Nephron (organoid): ENCODE results near the gene PTEN.
"Not testable (repeated sequence)": the region's sequence is repeated elsewhere in the genome, so short reads cannot be mapped to it uniquely, and the experiment has no call there.

Source experiments
- H3K27ac Mint-ChIP-seq, 3 experiments: 2 replicates each; pipeline ENCODE4 v1.8.0; 2020; ENCODE audit warnings: mixed read lengths in 3 of 3, mild to moderate bottlenecking in 2 of 3, moderate library complexity in 1 of 3
- H3K27me3 Mint-ChIP-seq: 2 replicates; pipeline ENCODE4 v1.8.0; 2021; ENCODE audit warnings: low read depth, mild to moderate bottlenecking, moderate library complexity, mixed read lengths
- H3K36me3 Mint-ChIP-seq: 2 replicates; pipeline ENCODE4 v1.8.0; 2020; ENCODE audit warnings: low read depth, mixed read lengths
- H3K4me1 Mint-ChIP-seq: 2 replicates; pipeline ENCODE4 v1.8.0; 2020; ENCODE audit warnings: mixed read lengths
- H3K4me3 Mint-ChIP-seq, 3 experiments: 2 replicates each; pipeline ENCODE4 v1.8.0; 2020; ENCODE audit warnings: mild to moderate bottlenecking in 3 of 3, mixed read lengths in 3 of 3, moderate library complexity in 2 of 3
- H3K9me3 Mint-ChIP-seq: 2 replicates; pipeline ENCODE4 v1.8.0; 2020; ENCODE audit warnings: mixed read lengths
- TF ChIP-seq, protein P1 (sequence below), 3 experiments: fragments of 200-600 bp; sonication (generic); IDR thresholded peaks; one replicate each; pipeline ENCODE4 v1.5.0; 2021; ENCODE audit warnings: antibody characterized with exemption in 3 of 3; ENCODE audit not compliant: unreplicated experiment in 3 of 3

PTEN gene

DNA sequence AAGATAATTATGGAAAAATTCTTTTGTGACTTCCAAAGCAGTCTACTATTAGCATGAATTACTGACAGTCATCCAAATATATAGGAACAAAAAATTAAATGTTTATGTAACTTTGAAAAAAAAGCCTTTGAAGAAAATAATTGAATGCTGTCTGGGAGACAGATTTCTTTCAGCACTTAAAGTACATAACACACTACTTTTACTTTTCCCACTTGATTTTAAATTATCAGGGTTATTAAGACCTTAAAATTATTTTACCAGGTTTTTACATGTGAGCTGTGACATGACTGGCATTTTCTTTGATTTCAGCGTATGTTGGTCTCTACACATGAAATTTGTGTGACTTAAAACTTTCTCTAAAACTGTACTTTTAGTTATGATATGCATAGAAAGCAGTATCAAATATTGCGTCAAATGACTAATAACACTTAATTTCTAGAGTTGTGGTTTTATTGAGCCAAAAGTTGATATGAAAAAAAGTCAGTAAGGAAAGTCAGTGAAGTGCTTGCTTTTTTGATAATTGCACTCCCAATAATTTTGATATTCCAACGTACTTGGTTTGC lies 3.1 kb downstream of the PTEN start:
- peaks cover 25% of the 10 kb centered on the region for H3K36me3 Mint-ChIP-seq
- TF ChIP-seq, protein P1, sequence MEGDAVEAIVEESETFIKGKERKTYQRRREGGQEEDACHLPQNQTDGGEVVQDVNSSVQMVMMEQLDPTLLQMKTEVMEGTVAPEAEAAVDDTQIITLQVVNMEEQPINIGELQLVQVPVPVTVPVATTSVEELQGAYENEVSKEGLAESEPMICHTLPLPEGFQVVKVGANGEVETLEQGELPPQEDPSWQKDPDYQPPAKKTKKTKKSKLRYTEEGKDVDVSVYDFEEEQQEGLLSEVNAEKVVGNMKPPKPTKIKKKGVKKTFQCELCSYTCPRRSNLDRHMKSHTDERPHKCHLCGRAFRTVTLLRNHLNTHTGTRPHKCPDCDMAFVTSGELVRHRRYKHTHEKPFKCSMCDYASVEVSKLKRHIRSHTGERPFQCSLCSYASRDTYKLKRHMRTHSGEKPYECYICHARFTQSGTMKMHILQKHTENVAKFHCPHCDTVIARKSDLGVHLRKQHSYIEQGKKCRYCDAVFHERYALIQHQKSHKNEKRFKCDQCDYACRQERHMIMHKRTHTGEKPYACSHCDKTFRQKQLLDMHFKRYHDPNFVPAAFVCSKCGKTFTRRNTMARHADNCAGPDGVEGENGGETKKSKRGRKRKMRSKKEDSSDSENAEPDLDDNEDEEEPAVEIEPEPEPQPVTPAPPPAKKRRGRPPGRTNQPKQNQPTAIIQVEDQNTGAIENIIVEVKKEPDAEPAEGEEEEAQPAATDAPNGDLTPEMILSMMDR (IDR thresholded peaks at IDR 0.05; ENCODE audit: unreplicated experiment in 3 of 3) = no peak
- peak overlapping the region; percentile 96 to 100 (median 98) for H3K4me3 Mint-ChIP-seq
- peak overlapping the region; percentile 39 to 62 (median 40) for H3K27ac Mint-ChIP-seq
- H3K9me3 Mint-ChIP-seq = no peaks in the 10 kb centered on the region
- H3K27me3 Mint-ChIP-seq = no peaks in the 10 kb centered on the region
- peaks cover 35% of the 10 kb centered on the region for H3K4me1 Mint-ChIP-seq

DNA sequence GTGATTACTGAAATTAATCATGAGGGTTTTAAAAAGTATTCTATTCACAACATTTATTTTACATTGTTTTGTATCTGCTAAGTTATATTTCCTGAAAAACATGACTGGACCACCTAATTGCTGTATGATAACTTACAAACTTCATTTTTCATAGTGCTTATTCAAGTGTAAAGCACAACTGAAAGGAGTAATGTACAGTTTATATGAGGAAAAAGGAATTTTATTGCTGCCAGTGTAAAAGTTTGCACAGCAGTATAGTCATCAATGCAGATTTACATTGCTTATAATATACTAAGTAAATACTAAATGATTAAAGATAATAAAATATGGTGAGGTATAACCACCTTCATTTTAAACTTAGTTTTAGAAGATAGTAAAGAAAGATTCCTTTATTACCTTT lies 4.0 kb downstream of the PTEN start:
- H3K36me3 Mint-ChIP-seq = peaks cover 25% of the 10 kb centered on the region
- H3K4me1 Mint-ChIP-seq = peaks cover 33% of the 10 kb centered on the region
- TF ChIP-seq, protein P1 (IDR thresholded peaks at IDR 0.05; ENCODE audit: unreplicated experiment in 3 of 3) = no peak

DNA sequence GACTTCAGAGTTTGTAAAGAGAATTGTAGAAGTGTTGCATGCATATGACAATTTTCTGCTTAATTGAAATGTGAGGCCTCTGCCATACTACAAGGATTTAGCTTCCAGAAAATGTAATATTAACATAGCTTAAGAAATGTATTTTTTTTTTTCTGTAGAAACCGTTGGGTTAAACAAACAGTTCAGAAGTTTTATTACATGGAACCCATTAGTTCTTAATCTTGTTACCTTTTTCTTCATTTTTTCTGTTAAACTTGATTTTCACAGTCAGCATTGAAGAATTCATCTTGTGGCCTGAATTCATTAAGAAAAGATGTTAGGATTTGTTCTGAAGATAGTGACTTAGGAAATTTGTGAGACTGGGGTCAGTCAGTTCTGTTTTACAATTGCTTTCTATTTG lies 4.9 kb downstream of the PTEN start:
- TF ChIP-seq, protein P1 (IDR thresholded peaks at IDR 0.05; ENCODE audit: unreplicated experiment in 3 of 3) = no peak
- Mint-ChIP-seq H3K36me3 (peaks cover 25% of the 10 kb centered on the region), H3K27me3 (no peaks in the 10 kb centered on the region), H3K27ac (peak overlapping the region; percentile 21 to 67 (median 40)), H3K9me3 (no peaks in the 10 kb centered on the region), H3K4me3 (peak overlapping the region; percentile 76 to 88 (median 82)), H3K4me1 (peaks cover 33% of the 10 kb centered on the region)

More for the DNA sequence above, 4.0 kb downstream of the PTEN start:
- H3K4me3 Mint-ChIP-seq = peak overlapping the region; percentile 96 to 100 (median 98)
- no peaks in the 10 kb centered on the region for H3K27me3 Mint-ChIP-seq
- H3K27ac Mint-ChIP-seq = peak overlapping the region; percentile 39 to 66 (median 40)
- no peaks in the 10 kb centered on the region for H3K9me3 Mint-ChIP-seq

GRCh38 chr10:87869139-87869538 lies 5.7 kb downstream of the PTEN start:
- peak overlapping the region; percentile 51 to 61 (median 59) for H3K4me3 Mint-ChIP-seq
- H3K4me1 Mint-ChIP-seq = peaks cover 36% of the 10 kb centered on the region
- H3K27ac Mint-ChIP-seq = peak overlapping the region in 1 of 3 experiments; percentile 67

GRCh38 chr10:87869773-87870551 lies 6.5 kb downstream of the PTEN start:
- Mint-ChIP-seq H3K4me3 (peak overlapping the region in 2 of 3 experiments; percentile 15), H3K27me3 (no peaks in the 10 kb centered on the region), H3K27ac (no peak overlapping the region), H3K4me1 (peaks cover 37% of the 10 kb centered on the region), H3K9me3 (no peaks in the 10 kb centered on the region), H3K36me3 (peaks cover 25% of the 10 kb centered on the region)
- TF ChIP-seq, protein P1 (IDR thresholded peaks at IDR 0.05; ENCODE audit: unreplicated experiment in 3 of 3) = no peak

More at GRCh38 chr10:87869139-87869538, 5.7 kb downstream of the PTEN start:
- not testable (repeated sequence) for H3K9me3 Mint-ChIP-seq, H3K27me3 Mint-ChIP-seq
- peaks cover 25% of the 10 kb centered on the region for H3K36me3 Mint-ChIP-seq

DNA sequence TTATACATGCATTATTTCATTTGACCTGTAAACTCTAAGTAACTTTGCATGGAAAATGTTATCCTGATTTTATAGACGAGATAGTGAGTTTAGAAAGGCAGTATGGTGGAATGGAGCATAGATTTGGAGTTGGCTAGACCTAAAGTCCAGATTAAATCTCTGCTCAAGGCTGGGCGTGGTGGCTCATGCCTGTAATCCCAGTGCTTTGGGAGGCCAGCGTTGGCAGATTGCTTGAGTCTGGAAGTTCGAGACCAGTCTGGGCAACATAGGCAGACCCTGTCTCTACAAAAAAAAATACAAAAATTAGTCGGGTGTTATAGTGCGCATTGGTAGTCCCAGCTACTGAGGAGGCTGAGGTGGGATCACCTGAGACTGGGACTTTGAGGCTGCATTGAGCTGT lies 9.4 kb downstream of the PTEN start:
- TF ChIP-seq, protein P1 (IDR thresholded peaks at IDR 0.05; ENCODE audit: unreplicated experiment in 3 of 3) = no peak
- H3K36me3 Mint-ChIP-seq = peaks cover 16% of the 10 kb centered on the region
- H3K4me3 Mint-ChIP-seq = no peak overlapping the region
- H3K27ac Mint-ChIP-seq = no peak overlapping the region
- peaks cover 31% of the 10 kb centered on the region for H3K4me1 Mint-ChIP-seq
- H3K27me3 Mint-ChIP-seq = no peaks in the 10 kb centered on the region
- no peaks in the 10 kb centered on the region for H3K9me3 Mint-ChIP-seq
